Stimulated activated CD4-positive, alpha-beta T cell treated with anti-CD3 and anti-CD28 coated beads, Interleukin-2, amount 100 ng/mL, for 24 hours (primary cell): ENCODE measurements around the gene SCG3.
A peak's percentile ranks its signal among the peaks of the same experiment; 100 is the strongest.

Source experiments
- DNase-seq, 2 donors: peaks; one replicate each; pipeline ENCODE4 v3.0.0-alpha.2; 2020

Gene SCG3

GRCh38 chr15:51680321-51680720 is 982 bp upstream of the SCG3 start:
- DNase-seq = no peak

GRCh38 chr15:51687565-51687964 is 6.3 kb downstream of the SCG3 start:
- DNase-seq = no peak

DNA sequence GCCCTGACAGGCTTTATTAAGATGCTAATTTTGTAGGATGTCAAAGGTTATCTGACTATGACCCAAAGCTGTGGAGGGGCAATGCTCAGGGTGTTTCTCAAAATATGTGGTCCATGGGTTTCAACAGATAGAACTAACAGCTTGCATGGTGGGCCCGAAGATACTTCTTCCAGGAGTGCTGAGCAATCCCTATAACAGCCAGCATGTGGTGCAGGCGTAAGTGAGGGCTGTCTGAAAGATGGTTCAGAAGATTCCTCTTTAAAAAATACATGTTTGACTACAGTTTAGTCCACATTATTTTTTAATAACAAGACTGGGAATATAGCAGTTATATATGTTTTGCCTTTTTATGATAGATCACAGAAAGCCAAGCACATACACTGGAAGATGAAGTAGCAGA is 7.6 kb downstream of the SCG3 start:
- DNase-seq = no peak

- no peak for DNase-seq
Observed at GRCh38 chr15:51692154-51692553, 10.9 kb downstream of the SCG3 start.

DNA sequence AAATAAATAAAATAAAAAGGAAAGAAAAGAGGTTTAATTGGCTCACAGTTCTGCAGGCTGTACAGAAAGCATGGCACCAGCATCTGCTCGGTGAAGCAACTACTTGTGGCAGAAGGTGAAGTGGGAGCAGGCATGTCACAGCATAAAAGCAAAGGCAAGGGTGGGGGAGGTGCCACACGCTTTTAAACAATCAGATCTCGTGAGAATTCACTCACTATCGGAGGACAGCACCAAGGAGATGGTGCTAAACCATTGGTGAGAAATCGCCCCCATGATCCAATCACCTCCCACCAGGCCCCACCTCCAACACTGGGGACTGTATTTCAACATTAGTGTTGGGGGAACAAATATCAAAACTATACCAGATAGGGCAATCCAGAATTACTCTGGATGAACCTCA is 15.3 kb downstream of the SCG3 start:
- no peak for DNase-seq

DNA sequence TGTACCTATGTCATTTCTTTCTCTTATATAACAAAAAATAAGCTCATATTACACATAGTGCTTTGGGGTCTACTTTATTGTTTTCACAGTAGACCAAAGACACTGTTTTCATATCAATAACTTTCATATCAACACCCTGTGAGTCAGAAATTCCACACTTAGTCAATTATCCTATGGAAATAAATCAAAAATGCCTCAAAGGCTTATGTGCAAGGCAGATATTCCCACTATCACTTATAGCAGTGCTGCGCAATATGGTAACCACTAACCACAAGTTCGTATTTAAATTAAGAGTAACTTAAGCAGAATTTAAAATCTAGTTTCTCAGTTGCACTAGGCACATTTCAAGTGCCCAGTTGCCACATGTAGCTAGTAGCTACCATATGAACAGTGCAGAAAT is 15.9 kb downstream of the SCG3 start:
- no peak for DNase-seq

- no peak for DNase-seq
Observed at GRCh38 chr15:51699373-51699772, 18.1 kb downstream of the SCG3 start.

DNA sequence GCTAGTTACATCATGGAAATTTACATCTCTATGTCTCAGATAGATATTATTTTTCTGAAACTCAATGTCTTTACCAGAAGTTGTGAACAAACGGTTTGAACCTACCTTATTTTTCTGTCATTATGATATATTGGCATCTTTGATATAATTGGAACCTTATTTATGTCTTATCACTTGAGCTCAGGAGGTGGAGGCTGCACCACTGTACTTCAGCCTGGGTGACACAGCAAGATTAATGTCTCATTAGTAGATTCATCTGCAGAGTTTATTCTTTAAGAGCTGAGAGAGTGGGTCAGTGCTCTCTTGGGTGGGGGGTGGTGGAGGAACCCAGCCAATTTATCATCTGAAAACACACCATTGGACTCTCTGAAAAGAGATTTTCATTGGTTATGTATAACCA is 21.4 kb downstream of the SCG3 start:
- DNase-seq = no peak

GRCh38 chr15:51706291-51706690 is 25.0 kb downstream of the SCG3 start:
- no peak for DNase-seq

DNA sequence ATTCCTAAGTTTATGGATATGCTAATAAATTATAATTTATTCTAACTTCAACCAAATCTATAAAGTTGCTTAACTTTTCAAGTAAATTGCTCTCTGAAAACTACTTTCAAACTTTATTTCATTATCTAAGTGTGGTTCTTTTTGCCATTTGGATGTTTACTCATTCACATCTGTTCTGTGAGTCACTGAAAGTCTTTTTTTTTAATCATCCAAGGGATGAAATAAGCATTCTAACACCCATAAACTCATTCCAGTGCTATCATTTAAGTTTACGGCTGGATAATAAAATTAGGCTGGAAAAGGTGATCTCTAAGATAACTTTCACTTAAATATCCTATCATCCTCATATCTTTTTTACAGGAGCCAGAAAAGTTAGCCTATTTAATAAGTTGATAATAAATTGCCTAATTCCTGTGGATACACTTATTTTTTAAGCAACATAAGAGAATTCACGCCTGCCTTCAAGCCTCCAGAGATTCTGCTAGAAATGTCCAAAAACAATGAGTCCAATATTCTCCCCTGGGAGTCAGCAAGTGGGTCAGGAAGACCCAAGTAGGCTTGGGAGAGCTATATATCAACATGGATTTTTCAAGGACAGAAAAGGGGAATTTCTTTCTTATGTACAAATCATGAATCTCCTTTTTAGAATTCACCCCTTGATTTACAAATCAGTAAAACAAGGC is 25.8 kb downstream of the SCG3 start:
- DNase-seq = no peak

DNA sequence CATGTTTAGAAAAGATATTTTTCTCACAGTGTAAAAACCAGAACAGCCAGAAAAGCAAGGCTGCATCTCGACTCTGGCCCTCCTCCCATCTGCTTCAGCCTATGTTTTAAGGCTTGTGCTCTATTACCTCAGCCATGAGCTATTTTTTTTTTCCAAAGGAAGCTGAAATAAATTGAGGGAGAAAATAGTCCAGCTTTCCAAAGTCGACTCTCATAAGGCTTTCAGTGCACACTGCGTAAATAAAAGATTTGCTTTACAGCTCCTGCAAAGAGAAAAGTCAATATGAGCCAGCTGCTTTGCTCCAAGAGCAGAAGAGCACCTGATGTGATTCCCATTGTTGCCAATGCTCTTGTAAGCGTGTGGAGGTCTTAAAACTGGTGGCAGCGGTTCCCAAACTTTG is 26.7 kb downstream of the SCG3 start:
- DNase-seq = no peak

DNA sequence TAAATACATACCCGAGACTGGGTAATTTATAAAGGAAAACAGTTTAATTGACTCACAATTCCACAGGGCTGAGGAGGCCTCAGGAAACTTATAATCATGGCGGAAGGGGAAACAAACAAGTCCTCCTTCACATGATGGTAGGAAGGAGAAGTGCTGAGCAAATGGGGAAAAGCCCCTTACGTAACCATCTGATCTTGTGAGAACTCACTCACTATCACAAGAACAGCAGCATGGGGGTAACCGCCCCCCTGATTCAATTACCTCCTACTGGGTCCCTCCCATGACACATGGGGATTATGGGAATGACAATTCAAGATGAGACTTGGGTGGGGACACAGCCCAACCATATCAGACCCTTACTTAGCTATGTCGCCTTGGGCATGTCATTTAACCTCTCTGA is 27.7 kb downstream of the SCG3 start:
- DNase-seq = no peak

- DNase-seq = no peak
Observed at GRCh38 chr15:51714162-51714561, 32.9 kb downstream of the SCG3 start.

DNA sequence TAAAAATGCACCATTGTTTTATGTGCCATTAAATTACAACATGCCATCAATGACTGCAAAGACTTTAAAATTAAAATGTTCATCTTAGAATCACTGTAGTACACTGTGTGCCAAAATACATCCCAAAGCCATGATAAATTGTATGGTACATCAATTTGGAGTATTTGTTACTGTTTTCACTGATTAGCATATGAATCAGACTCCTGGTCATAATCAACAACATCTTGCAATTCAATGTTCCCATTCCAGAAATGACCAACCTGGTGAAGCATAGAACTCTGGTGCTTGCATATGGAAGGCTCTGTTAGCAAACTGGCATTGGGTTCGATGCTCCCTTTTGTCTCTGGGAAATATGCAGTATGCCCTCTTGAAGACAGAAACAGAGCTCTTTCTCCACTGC is 33.6 kb downstream of the SCG3 start:
- DNase-seq = no peak

- DNase-seq = no peak
Observed at GRCh38 chr15:51718219-51718618, 36.9 kb downstream of the SCG3 start.

DNA sequence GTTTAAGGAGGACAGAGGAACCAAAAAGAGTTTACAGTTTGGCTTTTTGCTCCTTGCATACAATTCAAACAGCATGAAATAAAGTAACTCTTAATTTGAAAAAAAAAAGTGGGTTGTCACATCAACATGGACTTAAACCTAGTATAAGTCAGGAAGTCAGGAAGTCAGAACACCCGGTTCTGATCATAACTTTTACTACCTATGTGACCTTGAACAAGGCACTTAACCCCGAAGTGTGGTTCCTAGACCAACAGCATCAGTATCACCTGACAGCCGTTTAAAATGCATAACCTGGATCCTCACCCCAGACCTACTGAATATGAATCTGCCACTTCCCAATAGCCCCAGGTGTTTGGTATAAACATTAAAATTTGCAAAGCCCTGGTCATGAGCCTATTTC is 37.4 kb downstream of the SCG3 start:
- DNase-seq = no peak

DNA sequence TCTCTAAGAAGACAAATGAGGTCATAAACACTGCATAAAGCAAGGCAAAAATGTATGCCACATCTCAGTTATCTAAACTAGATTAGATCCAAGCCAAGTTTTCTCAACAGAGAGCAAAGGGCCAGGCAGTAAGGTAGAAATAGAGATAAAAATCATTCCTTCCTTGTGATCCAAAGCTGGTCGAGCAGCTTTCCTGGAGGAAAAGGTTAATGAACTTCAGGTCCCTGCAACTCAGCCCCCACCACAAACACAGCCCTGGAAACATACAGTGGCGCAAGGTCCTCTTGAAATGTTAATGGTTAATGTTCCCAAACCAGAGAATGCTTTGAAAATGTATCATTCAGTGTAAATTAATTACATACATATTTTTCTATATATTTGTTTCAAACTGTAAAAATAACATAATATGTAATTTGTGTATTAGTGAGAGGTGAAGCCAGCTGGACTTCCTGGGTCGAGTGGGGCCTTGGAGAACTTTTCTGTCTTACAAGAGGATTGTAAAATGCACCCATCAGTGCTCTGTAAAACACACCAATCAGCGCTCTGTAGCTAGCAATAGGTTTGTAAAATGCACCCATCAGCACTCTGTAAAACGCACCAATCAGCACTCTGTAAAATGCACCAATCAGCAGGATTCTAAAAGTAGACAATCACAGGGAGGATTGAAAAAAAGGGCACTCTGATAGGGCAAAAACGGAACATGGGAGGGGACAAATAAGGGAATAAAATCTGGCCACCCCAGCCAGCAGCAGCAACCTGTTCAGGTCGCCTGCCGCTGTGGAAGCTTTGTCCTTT is 39.1 kb downstream of the SCG3 start:
- no peak for DNase-seq

- no peak for DNase-seq
Observed at GRCh38 chr15:51721199-51721960, 40.1 kb downstream of the SCG3 start.

- DNase-seq = no peak
Observed at GRCh38 chr15:51724199-51724598, 42.9 kb downstream of the SCG3 start.

DNA sequence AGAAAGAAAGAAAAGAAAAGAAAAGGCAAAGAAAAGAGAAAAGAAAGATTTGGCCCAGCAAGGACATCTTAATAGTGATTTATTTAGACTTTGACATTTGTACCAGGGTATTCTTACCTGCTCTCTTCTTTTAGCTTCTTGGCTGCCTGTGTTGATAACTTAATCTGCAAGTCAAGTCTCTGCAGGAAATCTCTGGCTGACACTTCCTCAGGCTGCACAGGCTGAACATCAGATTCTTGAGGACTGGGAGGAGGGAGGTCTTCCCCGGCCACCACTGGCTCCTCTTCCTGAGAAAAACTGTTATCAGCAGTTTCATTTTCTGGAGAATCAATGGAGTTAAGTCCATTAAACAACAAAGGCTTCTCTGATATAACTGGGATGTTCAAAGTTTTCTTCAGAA is 43.4 kb downstream of the SCG3 start:
- no peak for DNase-seq

DNA sequence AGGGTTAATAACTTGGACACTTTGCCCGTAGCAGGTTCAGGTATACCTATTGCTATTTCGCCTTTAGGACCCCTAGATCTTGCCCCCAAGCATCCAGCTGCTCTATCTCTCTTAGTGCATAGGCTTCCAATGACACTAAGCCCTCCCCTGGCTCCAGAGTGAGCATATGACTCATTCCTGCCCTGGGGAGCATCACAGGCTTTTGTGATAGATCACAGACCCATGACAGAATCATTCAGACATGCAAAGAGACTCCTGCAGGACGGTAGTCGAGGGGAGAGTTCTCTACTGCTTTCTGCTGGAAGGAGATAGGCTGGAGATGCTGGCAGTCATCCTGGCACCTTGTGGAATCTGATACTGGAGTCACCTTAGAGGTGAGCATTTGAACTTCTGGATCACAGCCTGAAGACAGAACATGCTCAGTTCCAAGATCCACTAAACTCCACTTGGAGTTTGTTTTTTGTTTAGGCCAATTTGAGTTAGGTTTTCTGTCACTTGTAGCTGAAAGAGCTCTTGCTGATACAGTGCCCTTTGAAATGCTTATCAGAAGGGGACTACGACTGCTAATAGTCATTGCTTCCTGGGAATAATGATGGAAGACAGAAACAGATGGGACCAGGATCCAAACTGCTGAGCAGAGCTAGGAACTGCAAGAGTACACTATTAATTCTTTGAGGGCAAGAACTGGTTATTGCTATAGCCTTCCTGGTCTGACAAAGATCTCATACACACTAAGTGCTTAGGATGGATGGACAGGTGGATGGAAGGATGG is 45.2 kb downstream of the SCG3 start:
- peak; percentile 37 to 51 for DNase-seq

DNA sequence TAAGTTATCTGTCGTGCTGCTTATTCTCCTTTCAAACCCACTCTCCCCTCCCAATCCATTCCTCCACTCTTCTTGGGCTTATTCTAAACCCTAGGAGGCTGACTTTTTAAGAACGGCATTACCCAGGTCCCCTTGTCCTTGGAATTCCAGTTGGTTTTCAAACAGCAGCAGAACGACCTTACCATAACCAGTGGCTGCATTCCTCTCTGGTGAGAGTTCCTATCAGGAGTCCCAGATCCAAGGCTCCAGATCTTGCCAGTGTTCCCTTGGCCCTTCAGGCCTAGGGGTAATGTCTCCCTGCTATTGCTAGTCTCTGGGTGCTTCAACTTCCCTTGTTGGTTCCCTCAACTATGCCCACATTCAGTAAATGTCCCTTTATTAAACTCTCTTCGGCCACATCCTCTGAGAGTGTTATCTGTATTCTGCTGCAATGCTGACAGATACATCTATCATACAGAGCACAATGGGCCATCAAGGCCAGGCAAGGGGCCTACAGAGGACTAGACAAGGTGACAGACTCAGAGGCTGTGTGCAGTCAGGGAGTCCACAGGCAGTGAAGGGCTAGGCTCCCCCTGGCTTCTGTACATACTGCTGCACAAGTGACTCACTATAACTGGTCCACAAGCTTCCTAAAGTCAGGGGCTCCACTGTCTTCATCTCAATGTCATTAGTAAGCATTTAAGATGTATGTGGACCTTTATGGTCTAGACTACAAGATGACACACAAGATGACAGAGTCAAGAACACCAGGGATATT is 46.0 kb downstream of the SCG3 start:
- peak in 1 of 2 donors; percentile 32 for DNase-seq
